ENCODE measurements around the gene SP7. TPM values are rescaled to one million over a fixed set of nuclear protein-coding genes. Genes with fewer than 3 reads are reported as not detected.

The SP7 gene
- total and polyA plus RNA-seq, 2 donors (not counting 3 experiments of a cell fraction or from before 2014, with no cell fraction given): not detected

GRCh38 chr12:53343449-53343848, 7.3 kb upstream of the SP7 start:
- TF ChIP-seq EZH2 (IDR thresholded peaks at IDR 0.05; ENCODE audit: borderline replicate concordance, low read depth, low read length, severe bottlenecking) (no peak), FOS (IDR thresholded peaks at IDR 0.05; ENCODE audit: borderline replicate concordance, insufficient read depth, low read length) (no peak), MYC (IDR thresholded peaks at IDR 0.05; ENCODE audit: low read depth, low read length) (no peak), CTCF (IDR thresholded peaks at IDR 0.05; ENCODE audit: extremely low read depth in 1 of 2, insufficient read depth in 1 of 2, low read depth in 1 of 2, low read length in 2 of 2) (no peak), GATA2 (IDR thresholded peaks at IDR 0.05; ENCODE audit: insufficient read depth, insufficient read length, low read depth, low read length) (no peak), MAX (IDR thresholded peaks at IDR 0.05; ENCODE audit: insufficient read depth, insufficient read length) (no peak), JUN (IDR thresholded peaks at IDR 0.05; ENCODE audit: borderline replicate concordance, insufficient read depth, insufficient read length, low read depth) (no peak), POLR2A (IDR thresholded peaks at IDR 0.05; ENCODE audit: low read depth, low read length) (no peak), POLR2AphosphoS5 (IDR thresholded peaks at IDR 0.05; ENCODE audit: insufficient read depth, low read depth, low read length) (no peak)
- POLR2A ChIA-PET: no interaction called here
- no peak overlapping the region for H3K9ac ChIP-seq (replicated peaks; ENCODE audit: extremely low read depth, insufficient read depth, low read length)

More at GRCh38 chr12:53343449-53343848, 7.3 kb upstream of the SP7 start:
- dilution Hi-C loops (cut with MboI; ENCODE audit: extremely low pct_ligation_motif_present, low sequenced_read_pairs) (no loop called here), intact Hi-C loops (cut with micrococcal nuclease) (no loop called here)
- FAIRE-seq (no peak), DNase-seq (ENCODE audit: low read depth, low spot score) (no peak)
- peaks cover 13% of the 10 kb centered on the region for H3K4me1 ChIP-seq (ENCODE audit: control insufficient read depth, extremely low read depth, insufficient read depth, low read length)
- no peak overlapping the region for H3K27ac ChIP-seq (ENCODE audit: insufficient read depth, low read depth, low read length)
- CTCF ChIA-PET: interaction anchor here (4.0 to 4.5 kb wide), 3 partner anchors 9 to 78 kb away, joined by 27 to 225 read pairs (median 47); partner anchors contain the start of gene AAAS
- H2AFZ ChIP-seq (ENCODE audit: low read depth, low read length): no peak overlapping the region
- H4K20me1 ChIP-seq (replicated peaks; ENCODE audit: control insufficient read depth, extremely low read depth, insufficient read depth, low read length): no peaks in the 10 kb centered on the region
- H3K4me3 ChIP-seq (replicated peaks in 1 of 3; ENCODE audit: insufficient read depth in 1 of 3, low read depth in 1 of 3, low read length in 3 of 3): no peak overlapping the region
- no TSS peak for BruUV-seq (replicated peaks)
- peaks cover 3 to 7% of the 10 kb centered on the region in 2 experiments for H3K27me3 ChIP-seq (ENCODE audit: control insufficient read depth in 2 of 2, insufficient read depth in 2 of 2, low read length in 2 of 2)
- H3K79me2 ChIP-seq (ENCODE audit: control insufficient read depth, insufficient read depth, low read length): no peaks in the 10 kb centered on the region
- H3K9me3 ChIP-seq (replicated peaks; ENCODE audit: control insufficient read depth, insufficient read depth, low read length): no peaks in the 10 kb centered on the region
- no peaks in the 10 kb centered on the region for H3K9me1 ChIP-seq (replicated peaks; ENCODE audit: control insufficient read depth, extremely low read depth, insufficient read depth, low read length)
- no peak overlapping the region for H3K4me2 ChIP-seq (ENCODE audit: insufficient read depth, low read length)
- no peaks in the 10 kb centered on the region for H3K36me3 ChIP-seq (ENCODE audit: control insufficient read depth in 2 of 2, extremely low read depth in 1 of 2, insufficient read depth in 2 of 2, low read length in 2 of 2)

Data from endothelial cell of umbilical vein (primary cell).